GM21825 (cell line): ENCODE data around the gene LRRC3C.

Experiments
- ATAC-seq: cut with Tn5 transposase; IDR thresholded peaks from one replicate; pipeline ENCODE4 v1.9.1; 2021; ENCODE audit warnings: mild to moderate bottlenecking, moderate library complexity; ENCODE audit not compliant: unreplicated experiment

The LRRC3C gene

GRCh38 chr17:39974433-39974832 is 46.9 kb downstream of the LRRC3C start:
- ATAC-seq: no peak

GRCh38 chr17:39975801-39976200 is 48.3 kb downstream of the LRRC3C start:
- ATAC-seq: no peak

- ATAC-seq: no peak
Observed at GRCh38 chr17:39979016-39979670, 51.6 kb downstream of the LRRC3C start.

GRCh38 chr17:39979893-39980350 is 52.4 kb downstream of the LRRC3C start:
- ATAC-seq: peak; percentile 13

- peak; percentile 93 for ATAC-seq
Observed at GRCh38 chr17:39980351-39981206, 53.0 kb downstream of the LRRC3C start, which contains the start of gene PSMD3. TSS of gene PSMD3 (plus strand) at chr17:39980807. CDS start at chr17:39980971, 164 bp downstream.

GRCh38 chr17:39981207-39981741 is 53.7 kb downstream of the LRRC3C start:
- ATAC-seq: no peak

GRCh38 chr17:39981766-39982375 is 54.3 kb downstream of the LRRC3C start:
- ATAC-seq: no peak

- no peak for ATAC-seq
Observed at GRCh38 chr17:39988206-39988810, 60.8 kb downstream of the LRRC3C start.

- no peak for ATAC-seq
Observed at GRCh38 chr17:39994448-39994847, 66.9 kb downstream of the LRRC3C start.
